Bone marrow (tissue), 2 donors: Measurements from ENCODE around the gene USP25.
A peak's percentile ranks its signal among the peaks of the same experiment; 100 is the strongest.

ENCODE experiments used
- DNase-seq, 2 donors: peaks; one replicate each; lab custom pipeline; 2025; lab: John Stamatoyannopoulos, UW

USP25 gene, protein sequence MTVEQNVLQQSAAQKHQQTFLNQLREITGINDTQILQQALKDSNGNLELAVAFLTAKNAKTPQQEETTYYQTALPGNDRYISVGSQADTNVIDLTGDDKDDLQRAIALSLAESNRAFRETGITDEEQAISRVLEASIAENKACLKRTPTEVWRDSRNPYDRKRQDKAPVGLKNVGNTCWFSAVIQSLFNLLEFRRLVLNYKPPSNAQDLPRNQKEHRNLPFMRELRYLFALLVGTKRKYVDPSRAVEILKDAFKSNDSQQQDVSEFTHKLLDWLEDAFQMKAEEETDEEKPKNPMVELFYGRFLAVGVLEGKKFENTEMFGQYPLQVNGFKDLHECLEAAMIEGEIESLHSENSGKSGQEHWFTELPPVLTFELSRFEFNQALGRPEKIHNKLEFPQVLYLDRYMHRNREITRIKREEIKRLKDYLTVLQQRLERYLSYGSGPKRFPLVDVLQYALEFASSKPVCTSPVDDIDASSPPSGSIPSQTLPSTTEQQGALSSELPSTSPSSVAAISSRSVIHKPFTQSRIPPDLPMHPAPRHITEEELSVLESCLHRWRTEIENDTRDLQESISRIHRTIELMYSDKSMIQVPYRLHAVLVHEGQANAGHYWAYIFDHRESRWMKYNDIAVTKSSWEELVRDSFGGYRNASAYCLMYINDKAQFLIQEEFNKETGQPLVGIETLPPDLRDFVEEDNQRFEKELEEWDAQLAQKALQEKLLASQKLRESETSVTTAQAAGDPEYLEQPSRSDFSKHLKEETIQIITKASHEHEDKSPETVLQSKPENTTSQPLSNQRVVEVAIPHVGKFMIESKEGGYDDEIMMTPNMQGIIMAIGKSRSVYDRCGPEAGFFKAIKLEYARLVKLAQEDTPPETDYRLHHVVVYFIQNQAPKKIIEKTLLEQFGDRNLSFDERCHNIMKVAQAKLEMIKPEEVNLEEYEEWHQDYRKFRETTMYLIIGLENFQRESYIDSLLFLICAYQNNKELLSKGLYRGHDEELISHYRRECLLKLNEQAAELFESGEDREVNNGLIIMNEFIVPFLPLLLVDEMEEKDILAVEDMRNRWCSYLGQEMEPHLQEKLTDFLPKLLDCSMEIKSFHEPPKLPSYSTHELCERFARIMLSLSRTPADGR

DNA sequence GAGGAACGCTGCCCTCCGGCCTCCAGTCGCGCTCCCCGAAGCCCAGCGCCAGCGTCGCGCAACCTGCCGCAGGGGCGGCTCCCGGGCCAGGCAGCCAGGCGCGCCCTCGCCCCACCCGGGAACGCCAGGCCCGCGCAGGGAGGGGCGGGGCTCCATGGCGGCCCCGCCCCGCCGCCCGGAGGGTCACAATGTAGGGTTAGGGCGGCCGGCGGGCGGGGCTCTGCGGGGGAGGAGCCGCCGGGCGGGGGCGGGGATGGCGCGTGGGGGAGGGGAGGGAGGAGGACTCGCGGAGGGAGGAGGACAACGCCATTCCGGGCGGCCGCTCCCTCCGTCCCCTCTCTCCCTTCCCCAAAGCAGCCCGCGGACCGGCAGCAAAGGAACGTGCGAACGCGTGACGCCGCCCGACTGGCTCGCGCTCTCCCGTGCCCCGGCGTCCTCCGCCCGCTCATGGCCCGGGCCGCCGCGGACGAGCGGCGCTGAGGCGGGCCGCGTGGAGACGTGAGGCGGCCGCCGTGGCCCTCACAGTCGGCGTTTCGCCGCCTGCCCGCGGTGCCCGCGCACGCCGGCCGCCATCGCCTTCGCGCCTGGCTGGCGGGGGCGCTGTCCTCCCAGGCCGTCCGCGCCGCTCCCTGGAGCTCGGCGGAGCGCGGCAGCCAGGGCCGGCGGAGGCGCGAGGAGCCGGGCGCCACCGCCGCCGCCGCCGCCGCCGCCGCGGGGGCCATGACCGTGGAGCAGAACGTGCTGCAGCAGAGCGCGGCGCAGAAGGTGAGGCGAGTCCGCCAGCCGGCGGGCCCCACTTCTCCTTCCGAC, at the start of gene USP25:
USP25 (plus strand) TSS at position 309 of the 810 bp plus-strand sequence; CDS start at position 721, 412 bp downstream.
- DNase-seq = peak; percentile 57 to 81

DNA sequence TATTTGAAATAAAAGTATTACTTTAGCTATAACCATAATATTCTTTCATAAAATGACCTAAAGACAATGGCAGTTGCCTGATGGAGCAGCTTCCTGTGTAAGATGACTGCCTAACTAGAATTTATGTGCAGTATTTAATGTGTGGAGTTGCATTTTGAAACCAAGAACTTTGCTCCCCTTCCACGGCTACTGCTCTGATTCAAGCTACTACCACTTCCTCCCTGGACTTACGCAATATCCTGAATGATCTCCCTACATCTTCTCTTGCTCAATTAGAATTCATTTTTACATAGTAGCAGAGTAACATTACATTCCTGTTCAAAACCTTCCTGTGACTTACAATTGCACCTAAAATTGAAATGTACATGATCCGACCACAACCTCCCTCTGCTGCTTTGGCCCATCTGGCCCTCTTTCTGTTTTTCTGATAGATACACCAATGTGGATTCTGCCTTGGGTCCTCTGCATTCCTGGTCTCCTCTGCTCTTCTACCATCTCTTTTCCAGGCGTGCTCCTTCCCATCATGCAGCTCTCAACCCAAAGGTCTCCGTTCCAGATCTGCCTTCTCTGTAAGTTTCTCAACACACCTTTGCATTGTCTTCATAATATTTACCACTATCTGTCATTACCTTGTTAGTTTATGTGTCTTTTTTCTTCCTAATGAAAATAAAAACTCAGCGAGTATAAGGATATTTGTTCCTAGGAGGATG, 47.4 kb upstream of the USP25 start:
- DNase-seq = peak in 1 of 2 donors; percentile 89

DNA sequence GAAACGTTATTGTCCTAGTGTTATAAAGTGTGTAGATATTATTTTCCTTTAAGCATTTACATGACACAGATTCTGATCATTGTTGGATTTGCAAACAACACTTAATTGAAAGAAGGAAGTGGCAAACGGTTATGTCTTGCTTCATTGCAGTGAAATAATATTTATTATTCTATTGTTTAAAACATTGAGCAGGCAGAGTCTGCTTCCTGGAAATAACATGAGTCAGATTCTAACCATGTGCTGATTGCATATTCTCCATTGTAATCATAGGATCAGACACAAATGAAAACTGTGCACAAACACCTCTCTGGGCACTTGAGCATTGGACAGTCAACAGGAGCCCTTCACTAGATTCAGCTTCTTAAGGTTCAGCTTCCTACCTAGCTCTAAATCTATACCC, 46.8 kb upstream of the USP25 start:
- DNase-seq = no peak

DNA sequence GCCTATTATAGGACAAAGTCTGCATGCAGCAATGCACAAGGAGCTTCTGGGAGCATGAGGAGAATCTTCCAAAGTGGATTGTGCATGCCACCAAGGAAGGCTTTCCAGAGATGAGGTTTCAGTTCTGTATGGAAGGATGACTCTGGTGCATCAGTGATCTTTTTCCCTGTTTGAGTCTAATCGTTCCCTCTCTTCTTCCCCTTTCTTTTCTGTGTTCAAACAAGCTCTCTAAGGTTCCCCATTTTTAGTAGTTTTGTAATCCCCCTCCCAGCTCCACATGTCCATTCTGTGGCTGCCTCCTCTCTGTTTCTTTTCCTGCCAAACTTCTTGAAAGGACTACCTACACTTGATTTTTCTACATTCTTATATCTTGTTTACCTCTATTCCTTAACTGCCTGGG, 43.3 kb upstream of the USP25 start:
- DNase-seq = peak in 1 of 2 donors; percentile 48

DNA sequence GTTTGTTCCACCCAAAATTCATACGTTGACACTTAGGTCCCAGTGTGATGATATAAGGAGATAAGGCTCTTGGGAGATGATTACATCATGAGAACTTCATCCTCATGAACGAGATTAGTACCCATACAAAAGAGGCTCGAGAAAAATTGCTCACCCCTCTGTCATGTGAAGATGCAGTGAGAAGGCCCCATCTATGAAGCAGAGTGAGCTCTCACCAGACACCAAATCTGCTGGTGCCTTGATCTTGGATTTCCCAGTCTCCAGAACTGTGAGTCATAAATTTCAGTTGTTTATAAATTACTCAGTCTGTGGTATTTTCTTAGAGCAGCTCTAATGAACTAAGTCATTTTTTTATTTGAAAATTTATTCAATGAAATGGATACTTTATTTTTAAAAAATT, 42.6 kb upstream of the USP25 start:
- DNase-seq = no peak

DNA sequence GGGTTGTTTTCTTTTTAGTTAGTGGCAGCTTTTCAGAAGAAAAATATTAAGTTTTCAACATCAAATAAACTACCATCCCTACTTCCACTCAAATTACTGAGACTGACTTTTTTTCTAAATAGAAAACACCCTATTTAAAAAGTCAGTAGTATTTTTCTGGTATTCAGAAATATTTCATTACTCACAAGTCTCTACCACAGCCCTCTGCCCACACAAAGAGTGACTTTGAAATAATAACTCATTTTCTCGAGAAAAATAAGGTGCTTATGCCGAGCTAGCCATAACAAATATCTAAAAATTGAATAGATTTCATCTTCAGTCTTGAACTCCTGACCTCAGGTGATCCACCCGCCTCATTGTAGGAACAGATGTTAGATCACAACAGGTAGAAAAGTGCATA, 41.8 kb upstream of the USP25 start:
- DNase-seq = no peak

DNA sequence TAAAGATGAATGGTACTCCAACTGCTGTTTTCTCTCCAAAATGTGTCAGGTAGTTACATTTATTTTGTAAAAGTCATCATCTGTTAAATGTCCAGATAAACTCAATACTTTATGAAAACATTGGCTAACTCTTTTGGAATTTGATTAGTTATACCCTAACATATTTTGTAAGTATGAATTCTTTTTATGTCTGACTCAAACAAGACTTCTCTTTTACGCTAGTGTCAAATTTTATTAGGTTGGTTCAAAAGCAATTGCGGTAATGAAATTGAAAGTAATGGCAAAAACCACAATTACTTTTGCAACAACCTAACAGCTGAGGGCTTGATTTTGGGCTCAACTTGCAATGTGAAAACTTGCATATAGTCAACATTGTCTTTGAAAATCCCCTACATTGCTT, 41.0 kb upstream of the USP25 start:
- no peak for DNase-seq

DNA sequence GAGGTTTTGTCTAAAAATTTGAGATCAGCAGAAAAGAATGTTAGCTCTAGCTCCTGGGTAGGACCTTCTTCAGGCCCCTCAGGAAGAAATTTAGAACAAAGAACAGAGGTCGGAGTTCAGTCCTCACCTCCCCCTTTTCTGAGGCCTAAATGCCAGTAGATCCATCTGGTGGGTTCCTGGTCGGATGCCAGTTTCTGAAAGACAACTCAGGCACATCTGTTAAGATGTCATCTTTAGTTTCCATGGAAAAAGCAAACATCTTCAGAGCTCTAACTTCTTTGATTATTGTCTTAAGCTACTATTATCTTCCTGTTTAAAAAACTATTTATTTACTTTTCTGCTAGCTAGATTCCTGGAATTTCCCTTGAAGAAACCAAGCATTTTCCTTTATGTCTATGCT, 37.1 kb upstream of the USP25 start:
- no peak for DNase-seq

DNA sequence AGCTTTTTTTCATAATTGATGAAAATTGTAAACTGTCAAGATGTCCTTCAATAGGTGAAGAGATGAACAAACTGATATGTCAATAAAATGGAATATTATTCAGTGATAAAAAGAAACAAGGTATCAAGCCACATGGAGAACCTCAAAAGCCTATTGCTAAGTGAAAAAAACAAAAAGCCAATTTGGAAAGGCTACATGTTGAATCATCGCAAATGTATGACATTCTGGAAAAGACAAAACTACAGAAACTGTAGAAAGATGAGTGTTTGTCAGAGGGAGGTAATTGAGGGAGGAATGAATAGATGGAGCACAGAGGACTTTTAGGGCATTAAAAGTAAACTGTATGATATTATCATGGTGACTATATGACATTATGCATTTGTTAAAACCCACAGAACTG, 34.5 kb upstream of the USP25 start:
- DNase-seq = no peak

DNA sequence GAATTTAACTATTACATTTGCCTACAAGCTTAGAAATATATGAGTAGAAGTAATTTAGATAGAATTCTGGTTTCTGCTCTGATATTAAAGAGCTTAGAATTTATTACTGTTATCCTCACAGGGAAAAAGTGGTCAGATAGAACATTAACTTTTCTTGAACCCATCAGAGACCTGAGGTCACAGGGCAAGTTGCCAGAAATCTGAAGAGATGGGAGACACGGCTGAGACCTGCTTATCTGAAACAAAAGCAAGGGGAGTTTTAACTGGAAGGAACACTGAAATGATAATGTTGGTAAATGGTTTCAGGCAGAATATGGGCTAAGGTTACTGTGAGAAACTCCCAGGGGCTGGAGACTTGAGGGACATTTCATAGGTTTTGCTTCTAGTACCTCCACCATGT, 28.0 kb upstream of the USP25 start:
- DNase-seq = no peak

DNA sequence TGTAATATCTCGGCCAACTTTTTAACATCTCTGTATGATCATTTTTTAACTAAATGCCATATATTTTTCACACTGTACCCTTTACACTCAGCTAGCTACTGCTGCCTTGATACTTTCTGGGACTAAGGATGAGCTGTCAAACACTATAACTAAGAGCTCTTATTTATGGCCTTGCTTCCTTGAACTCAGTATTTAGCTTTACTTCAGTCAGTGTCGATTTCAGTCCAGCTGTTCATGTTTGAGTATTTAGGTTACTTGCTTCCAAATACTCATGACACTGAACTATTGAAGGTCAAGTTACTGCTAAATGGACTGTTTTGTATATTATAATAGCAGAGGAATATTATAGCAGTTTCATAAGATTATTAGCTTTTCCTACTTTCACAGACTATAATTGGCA, 25.9 kb upstream of the USP25 start:
- no peak for DNase-seq

DNA sequence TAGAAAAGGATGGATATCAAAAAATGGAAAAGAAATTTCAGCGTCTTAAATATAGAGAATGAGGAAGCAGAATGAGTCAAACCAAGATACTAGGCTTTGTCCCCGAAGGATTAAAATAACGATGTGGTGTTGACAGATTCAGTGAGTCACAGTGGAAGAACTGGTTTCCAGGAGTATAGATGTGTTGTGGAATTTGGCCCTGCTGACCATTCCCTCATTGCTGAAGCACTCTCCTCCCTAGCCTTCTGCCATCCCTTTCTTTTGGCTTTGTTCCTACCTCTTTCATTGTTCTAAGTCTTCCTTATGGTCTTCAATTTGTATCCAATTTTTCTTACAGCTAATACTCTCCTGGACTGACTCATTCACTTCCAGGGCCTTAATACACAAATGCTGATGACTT, 23.1 kb upstream of the USP25 start:
- DNase-seq = no peak

DNA sequence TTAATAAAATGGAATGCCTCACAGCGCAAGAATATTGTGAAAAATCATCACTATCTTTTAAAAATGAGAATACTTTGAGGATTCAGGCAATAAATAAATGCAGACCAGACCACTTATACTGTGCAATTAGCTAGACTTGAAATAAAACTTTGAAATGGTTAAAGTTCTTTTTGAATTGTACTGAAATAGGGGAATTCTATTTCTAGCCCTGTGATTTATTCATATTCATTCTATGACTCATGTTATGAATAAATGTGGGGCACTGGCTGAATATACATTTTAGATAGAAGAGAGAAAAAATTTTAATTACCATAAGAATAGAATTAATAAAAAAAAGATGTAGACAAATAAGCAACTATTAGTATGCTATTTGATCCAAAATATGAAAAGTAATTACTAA, 16.4 kb upstream of the USP25 start:
- DNase-seq = no peak

DNA sequence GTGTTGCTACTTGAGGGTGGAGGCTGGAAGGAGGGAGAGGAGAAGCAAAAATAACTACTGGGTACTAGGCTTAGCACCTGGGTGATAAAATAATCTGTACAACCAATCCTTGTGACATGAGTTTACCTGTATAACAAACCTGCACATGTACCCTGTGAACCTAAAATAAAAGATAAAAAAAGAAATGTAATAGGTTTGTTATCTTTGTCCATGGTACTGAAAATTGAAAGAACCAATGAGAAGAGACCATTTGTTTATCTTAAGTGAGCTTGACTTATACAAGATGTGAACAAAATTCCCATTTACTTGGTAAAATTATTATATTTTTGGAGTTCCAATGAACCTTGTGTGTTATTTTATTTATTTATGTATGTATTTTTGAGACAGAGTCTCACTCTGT, 11.1 kb upstream of the USP25 start:
- no peak for DNase-seq

DNA sequence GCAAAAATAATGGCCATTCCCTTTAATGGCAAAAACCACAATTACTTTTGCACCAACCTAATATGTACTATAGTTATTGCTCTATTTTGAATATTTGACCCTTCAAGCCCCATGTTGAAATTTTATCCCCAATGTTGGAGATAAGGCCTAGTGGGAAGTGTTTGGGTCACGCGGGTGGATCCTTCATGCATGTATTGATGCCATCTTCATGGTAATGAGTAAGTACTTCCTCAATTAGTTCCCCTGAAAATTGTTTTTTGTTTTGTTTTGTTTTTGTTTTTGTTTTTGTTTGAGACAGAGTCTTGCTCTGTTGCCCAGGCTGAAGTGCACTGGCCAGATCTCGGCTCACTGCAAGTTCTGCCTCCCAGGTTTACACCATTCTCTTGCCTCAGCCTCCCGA, 9.8 kb upstream of the USP25 start:
- no peak for DNase-seq

DNA sequence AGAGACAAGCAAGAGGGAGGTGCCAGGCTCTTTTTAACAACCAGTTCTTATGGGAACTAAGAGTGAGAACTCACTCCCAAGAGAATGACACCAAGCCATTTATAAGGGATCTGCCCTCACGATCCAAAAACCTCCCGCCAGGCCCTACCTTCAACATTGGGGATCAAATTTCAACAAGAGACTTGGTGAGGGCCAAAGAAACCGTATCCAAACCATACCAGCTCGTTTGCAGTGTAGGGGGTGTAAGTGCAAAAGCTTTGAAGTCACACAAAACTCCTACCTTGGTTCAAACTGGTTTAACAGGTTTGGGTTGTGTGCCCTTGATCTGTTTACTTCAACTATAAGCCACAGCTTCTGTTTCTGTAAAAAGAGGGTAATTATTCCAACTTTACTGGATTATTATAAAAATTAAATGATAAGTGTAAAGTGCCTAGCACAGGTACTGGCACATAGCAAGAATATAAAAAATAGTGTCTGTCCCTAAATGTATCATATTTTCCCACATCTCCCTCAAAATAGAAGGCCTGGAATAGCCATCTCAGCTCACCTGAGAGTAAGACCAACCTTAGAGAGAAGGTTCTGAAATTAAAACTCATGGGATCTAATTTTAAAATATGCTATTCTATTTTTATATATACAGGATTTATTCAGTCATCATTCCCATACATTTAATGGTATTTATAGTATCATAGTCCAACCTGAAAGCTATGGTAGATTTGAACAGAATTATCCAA, 7.0 kb upstream of the USP25 start:
- no peak for DNase-seq

DNA sequence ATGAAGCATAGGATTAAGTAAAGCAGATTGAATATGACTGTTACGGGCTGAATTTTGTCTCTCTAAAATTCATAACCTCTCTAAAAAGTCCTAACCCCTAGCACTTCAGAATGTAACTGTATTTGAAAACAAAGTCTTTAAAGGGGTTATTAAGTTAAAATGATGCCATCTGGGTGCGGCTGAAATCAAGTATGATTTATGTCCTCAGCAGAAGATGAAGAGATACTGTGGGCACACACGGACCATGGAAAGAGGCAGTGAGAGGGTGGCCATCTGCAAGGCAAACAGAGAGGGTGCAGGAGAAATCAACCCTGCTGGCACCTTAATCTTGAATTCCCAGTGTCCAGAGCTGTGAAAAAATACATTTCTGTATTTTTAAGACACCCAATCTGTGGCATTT, 3.8 kb upstream of the USP25 start:
- no peak for DNase-seq

DNA sequence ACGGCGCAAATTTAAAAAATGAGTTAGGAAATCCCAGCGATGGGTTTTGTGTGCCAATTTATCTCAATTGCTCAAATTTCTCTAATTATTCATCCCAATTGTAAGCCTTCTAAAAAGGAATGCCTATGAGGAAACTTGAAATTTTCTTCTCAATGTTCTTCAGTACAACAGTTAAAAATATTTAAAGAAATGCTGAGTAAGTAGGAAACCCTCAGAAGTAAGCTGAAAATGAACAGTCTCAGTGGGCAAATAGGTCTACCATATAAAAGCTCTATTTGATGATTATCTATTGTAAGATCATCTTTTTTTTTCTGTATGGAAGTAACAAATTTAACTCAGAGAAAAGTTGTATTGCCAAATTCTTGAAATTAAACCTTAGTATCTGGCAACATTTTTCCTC, 1.7 kb upstream of the USP25 start:
- DNase-seq = no peak

DNA sequence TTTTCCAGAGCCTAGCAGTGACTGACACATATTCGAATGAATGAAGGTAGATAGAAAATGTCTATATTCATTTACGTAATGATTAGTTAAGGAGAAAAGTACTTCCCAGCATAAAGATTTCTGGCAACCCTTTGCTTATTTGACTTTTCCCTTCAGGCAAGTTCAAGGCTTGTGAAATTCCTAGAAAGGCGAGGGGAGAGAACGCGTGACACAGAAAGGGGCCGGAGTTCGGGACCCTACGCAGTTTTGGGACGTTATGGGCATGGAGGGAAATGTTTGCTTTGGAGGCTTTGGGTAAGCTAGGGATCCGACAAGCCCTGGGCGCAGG, 472 bp upstream of the USP25 start:
- no peak for DNase-seq

DNA sequence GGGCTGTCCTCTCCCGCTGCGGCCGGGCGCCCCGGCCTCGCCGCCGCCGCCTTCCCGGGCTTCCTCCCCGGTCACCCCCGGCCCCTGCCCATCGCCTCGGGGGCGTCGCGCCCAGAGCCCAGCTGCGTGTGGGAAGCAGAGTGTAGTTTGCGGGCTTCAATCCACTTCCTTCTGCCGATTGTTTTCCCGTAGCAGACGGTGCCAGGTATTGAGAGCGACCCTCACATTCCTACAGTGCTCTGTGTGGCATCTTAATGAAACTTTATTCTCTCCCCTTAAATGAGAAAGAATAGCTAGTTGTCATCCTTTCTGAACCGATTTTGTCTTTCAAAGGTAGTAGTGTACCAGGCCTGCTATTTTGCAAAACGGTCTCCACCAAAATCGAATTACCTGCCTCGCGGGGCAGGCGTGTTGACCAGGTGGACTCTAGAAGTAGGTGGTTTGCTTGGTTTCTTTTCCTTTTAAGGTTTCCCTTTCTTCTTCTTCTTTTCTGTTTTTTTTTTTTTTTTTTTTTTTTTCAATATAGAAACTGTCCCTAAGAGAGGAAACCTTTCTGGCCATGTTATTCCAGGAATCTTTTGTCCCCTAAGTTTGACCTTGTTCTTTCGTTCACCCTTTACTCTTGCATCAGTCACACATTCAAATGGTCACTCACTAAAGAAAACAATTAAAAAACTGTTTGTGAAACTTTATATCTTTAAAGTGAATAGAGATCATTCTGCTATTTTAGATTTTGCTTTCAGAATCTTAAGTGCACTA, 881 bp downstream of the USP25 start:
- no peak for DNase-seq
